Erythroblast (primary cell): ENCODE results near the gene PGAM5.

ENCODE experiments used
- GATA1 ChIP-seq: IDR thresholded peaks from 2 replicates; pipeline ENCODE4 v1.6.1; 2011; ENCODE audit warnings: low read depth, mild to moderate bottlenecking, control low read depth, low read length, moderate library complexity
- POLR2A ChIP-seq: IDR thresholded peaks from 2 replicates; pipeline ENCODE4 v1.6.1; 2011; ENCODE audit warnings: mild to moderate bottlenecking, low read length

DNA sequence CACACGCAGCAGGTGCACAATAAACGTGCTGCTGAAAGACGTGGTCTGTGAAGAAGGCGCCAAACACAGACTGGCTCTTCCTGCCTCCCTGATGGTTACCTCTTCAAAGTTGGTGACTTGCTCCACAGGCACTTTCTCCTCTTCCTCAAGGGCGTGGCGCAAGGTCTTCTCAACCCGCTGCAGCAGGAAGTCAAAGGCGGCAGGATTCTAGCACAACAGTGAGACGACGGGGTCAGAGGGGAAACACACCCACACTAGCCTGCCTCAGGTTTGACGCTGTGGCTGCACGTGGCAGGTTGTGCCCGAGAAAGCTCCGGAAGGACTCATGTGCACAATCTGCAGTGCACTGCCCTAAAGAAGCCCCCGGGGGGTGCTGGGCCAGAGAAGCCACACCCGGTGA, 38.5 kb upstream of the PGAM5 start:
- TF ChIP-seq POLR2A (no peak), GATA1 (no peak)
